ENCODE data around the gene IMMP2L. TPM values are rescaled to one million over a fixed set of nuclear protein-coding genes. Genes with fewer than 3 reads are reported as not detected.

The IMMP2L gene
- total RNA-seq, 1 experiment from 2014 or later: 8.8 TPM

DNA sequence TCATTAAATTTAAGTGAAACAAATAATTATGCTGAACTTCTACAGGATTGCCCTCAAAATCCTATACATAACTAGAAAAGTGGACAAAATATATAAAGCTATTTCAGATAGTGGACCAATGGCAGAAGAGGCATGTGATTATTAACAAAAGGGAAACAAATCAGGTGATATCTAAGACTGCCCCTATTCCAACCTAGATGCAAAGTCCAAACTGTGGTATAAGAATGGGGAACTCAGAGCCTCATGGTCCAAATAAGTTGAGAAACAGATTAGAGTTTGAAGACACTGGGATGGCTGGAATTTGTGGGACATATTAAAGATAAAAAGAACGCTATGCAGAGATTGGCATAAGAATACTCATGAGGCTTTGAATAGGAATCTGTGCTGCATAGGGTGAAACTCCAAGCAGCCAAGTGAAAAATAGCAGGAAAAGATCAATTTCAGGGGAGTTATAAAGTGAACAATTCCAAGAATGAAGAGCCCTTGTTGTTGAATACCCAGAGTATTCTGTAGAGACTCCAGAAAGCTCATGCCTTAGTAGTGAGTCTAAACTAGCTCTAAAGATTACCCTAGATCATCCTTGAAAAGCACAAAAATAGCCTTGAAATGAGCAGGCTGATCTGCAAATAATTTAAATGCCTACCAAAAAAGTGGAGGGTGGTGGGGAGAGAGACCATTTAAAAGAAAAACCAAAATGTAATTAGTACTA, 152.4 kb downstream of the IMMP2L start:
- Histone ChIP-seq H3K9me3 (ENCODE audit: control insufficient read depth, insufficient read depth, low read depth, low read length) (no peaks in the 10 kb centered on the region; the same call in 1 of the 2 replicates), H3K27me3 (ENCODE audit: control insufficient read depth, insufficient read depth, low read length) (no peaks in the 10 kb centered on the region), H3K4me3 (ENCODE audit: low read depth in 2 of 2, low read length in 2 of 2) (no peak overlapping the region), H3K27ac (ENCODE audit: low read length) (no peak overlapping the region), H3K4me1 (ENCODE audit: control insufficient read depth, insufficient read depth, low read length) (no peaks in the 10 kb centered on the region), H3K36me3 (ENCODE audit: control insufficient read depth, insufficient read depth, low read length) (no peaks in the 10 kb centered on the region)
- in situ Hi-C loops (cut with HindIII; ENCODE audit: low pct_unique_long_range_greater_than_20kb, low sequenced_read_pairs): no loop called here
- no TSS peak for BruUV-seq (replicated peaks)
- DNase-seq (ENCODE audit: low read depth, low spot score) (no peak), ATAC-seq (no peak)
- intact Hi-C loops (cut with micrococcal nuclease; ENCODE audit: unreplicated experiment): no loop called here
- CTCF ChIA-PET: no interaction called here
- TF ChIP-seq CTCF (IDR thresholded peaks at IDR 0.05): no peak
- POLR2A ChIA-PET: no interaction called here

DNA sequence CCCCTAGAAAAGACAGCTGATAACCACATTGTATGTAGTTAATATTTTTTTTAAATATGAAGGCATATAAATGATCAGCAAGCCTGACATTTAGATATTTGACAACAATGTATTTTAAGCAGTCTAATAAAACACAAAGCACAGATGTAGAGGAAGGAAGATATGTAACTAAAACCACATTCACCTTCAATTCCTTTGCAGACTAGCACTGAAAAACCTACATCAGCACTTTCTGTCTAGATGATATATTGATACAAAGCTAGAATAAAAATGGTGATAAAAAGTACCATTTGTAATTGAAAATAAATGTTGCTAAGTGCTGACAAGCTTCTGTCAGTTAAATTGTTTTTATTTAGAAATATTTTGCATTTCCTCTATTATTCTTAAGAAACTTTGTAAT, 153.6 kb downstream of the IMMP2L start:
- CTCF ChIA-PET: no interaction called here
- no peaks in the 10 kb centered on the region for H3K27me3 ChIP-seq (ENCODE audit: control insufficient read depth, insufficient read depth, low read length)
- DNase-seq (ENCODE audit: low read depth, low spot score): no peak
- no peaks in the 10 kb centered on the region for H3K4me1 ChIP-seq (ENCODE audit: control insufficient read depth, insufficient read depth, low read length)
- H3K36me3 ChIP-seq (ENCODE audit: control insufficient read depth, insufficient read depth, low read length): no peaks in the 10 kb centered on the region
- no peak for ATAC-seq
- no peaks in the 10 kb centered on the region; the same call in 1 of the 2 replicates for H3K9me3 ChIP-seq (ENCODE audit: control insufficient read depth, insufficient read depth, low read depth, low read length)
- in situ Hi-C loops (cut with HindIII; ENCODE audit: low pct_unique_long_range_greater_than_20kb, low sequenced_read_pairs): no loop called here
- H3K27ac ChIP-seq (ENCODE audit: low read length): no peak overlapping the region
- POLR2A ChIA-PET: no interaction called here
- H3K4me3 ChIP-seq (ENCODE audit: low read depth in 2 of 2, low read length in 2 of 2): no peak overlapping the region
- intact Hi-C loops (cut with micrococcal nuclease; ENCODE audit: unreplicated experiment): no loop called here
- TF ChIP-seq REST (IDR thresholded peaks at IDR 0.05; ENCODE audit: insufficient read depth in 1 of 2, low read depth in 2 of 2, low read length in 1 of 2) (no peak), SIN3A (IDR thresholded peaks at IDR 0.05; ENCODE audit: borderline replicate concordance, insufficient read depth, low read depth, low read length) (no peak), CTCF (IDR thresholded peaks at IDR 0.05) (no peak), TCF7L2 (IDR thresholded peaks at IDR 0.05; ENCODE audit: low read depth, low read length) (no peak), POLR2AphosphoS5 (IDR thresholded peaks at IDR 0.05; ENCODE audit: low read depth, low read length) (no peak)
- BruUV-seq (replicated peaks): no TSS peak
